Calu3 (cell line): Measurements from ENCODE around the gene GALNT14. TPM values are rescaled to one million over a fixed set of nuclear protein-coding genes. Genes with fewer than 3 reads are reported as not detected.

Experiments
- BruUV-seq: library from RNA; stranded (reverse); fragments of 400-500 nt; replicated peaks from 2 replicates; lab custom pipeline; 2021; lab: Mats Ljungman, UMichigan
- CTCF ChIA-PET: fragments of 300-600 bp; sonication (Branson Sonifier 250); formaldehyde crosslinking; loops from one replicate; lab custom pipeline; 2022; ENCODE audit warnings: antibody characterized with exemption; lab: Charles Lee
- DNase-seq: peaks from one replicate; pipeline ENCODE4 v3.0.0; 2022
- H3K27ac Mint-ChIP-seq: one replicate; pipeline ENCODE4 v1.8.0; 2022; ENCODE audit warnings: mixed read lengths; ENCODE audit not compliant: unreplicated experiment
- H3K27me3 Mint-ChIP-seq: one replicate; pipeline ENCODE4 v1.8.0; 2022; ENCODE audit warnings: mixed read lengths; ENCODE audit not compliant: unreplicated experiment
- H3K36me3 Mint-ChIP-seq: one replicate; pipeline ENCODE4 v1.8.0; 2022; ENCODE audit warnings: mild to moderate bottlenecking, moderate library complexity, mixed read lengths; ENCODE audit not compliant: insufficient read depth, unreplicated experiment
- H3K4me1 Mint-ChIP-seq: one replicate; pipeline ENCODE4 v1.8.0; 2022; ENCODE audit warnings: mild to moderate bottlenecking, low read depth, mixed read lengths; ENCODE audit not compliant: unreplicated experiment
- H3K4me3 Mint-ChIP-seq: one replicate; pipeline ENCODE4 v1.8.0; 2022; ENCODE audit warnings: mild to moderate bottlenecking, low read depth, moderate library complexity, mixed read lengths; ENCODE audit not compliant: unreplicated experiment
- H3K9me3 Mint-ChIP-seq: one replicate; pipeline ENCODE4 v1.8.0; 2022; ENCODE audit warnings: low read depth, mixed read lengths; ENCODE audit not compliant: unreplicated experiment
- CTCF ChIP-seq: fragments of 200-600 bp; IDR thresholded peaks from one replicate; pipeline ENCODE4 v1.8.0; 2022; ENCODE audit warnings: antibody characterized with exemption; ENCODE audit not compliant: unreplicated experiment
- intact Hi-C: fragments of 100-400 bp; cut with micrococcal nuclease; formaldehyde crosslinking; loops from one replicate; pipeline ENCODE4 v1.10.0; 2022; ENCODE audit not compliant: unreplicated experiment
- total RNA-seq: library from RNA; stranded (reverse); gene quantifications from 2 replicates; pipeline ENCODE4 v1.2.3, GENCODE V29; 2022

Gene GALNT14
- total RNA-seq, 1 experiment from 2014 or later, result 61.9 TPM

GRCh38 chr2:30927465-30928075 lies 210.7 kb downstream of the GALNT14 start:
- Mint-ChIP-seq H3K27me3 (no peaks in the 10 kb centered on the region), H3K9me3 (no peaks in the 10 kb centered on the region), H3K36me3 (no peaks in the 10 kb centered on the region), H3K27ac (no peak overlapping the region), H3K4me3 (no peak overlapping the region), H3K4me1 (no peaks in the 10 kb centered on the region)
- BruUV-seq, result no TSS peak
- intact Hi-C loops, result no loop called here
- DNase-seq, result no peak
- no peak for TF ChIP-seq CTCF
- CTCF ChIA-PET, result no interaction called here

GRCh38 chr2:30926606-30927005 lies 211.6 kb downstream of the GALNT14 start:
- Mint-ChIP-seq H3K4me3 (no peak overlapping the region), H3K27me3 (no peaks in the 10 kb centered on the region), H3K9me3 (no peaks in the 10 kb centered on the region), H3K36me3 (no peaks in the 10 kb centered on the region), H3K4me1 (no peaks in the 10 kb centered on the region), H3K27ac (no peak overlapping the region)
- intact Hi-C loops, result no loop called here
- DNase-seq, result no peak
- no TSS peak for BruUV-seq
- no peak for TF ChIP-seq CTCF
- CTCF ChIA-PET, result no interaction called here

GRCh38 chr2:30923623-30924022 lies 214.6 kb downstream of the GALNT14 start:
- BruUV-seq, result no TSS peak
- Mint-ChIP-seq H3K27me3 (no peaks in the 10 kb centered on the region), H3K27ac (no peak overlapping the region), H3K9me3 (no peaks in the 10 kb centered on the region), H3K4me1 (no peaks in the 10 kb centered on the region), H3K36me3 (no peaks in the 10 kb centered on the region), H3K4me3 (no peak overlapping the region)
- intact Hi-C loops, result no loop called here
- TF ChIP-seq CTCF, result no peak
- CTCF ChIA-PET, result no interaction called here
- no peak for DNase-seq

GRCh38 chr2:30920511-30920910 lies 217.7 kb downstream of the GALNT14 start:
- no peaks in the 10 kb centered on the region for H3K4me1 Mint-ChIP-seq

More at GRCh38 chr2:30920511-30920910, 217.7 kb downstream of the GALNT14 start:
- TF ChIP-seq CTCF, result no peak
- no TSS peak for BruUV-seq
- DNase-seq, result no peak
- no peaks in the 10 kb centered on the region for H3K9me3 Mint-ChIP-seq
- intact Hi-C loops, result no loop called here
- CTCF ChIA-PET, result no interaction called here
- no peaks in the 10 kb centered on the region for H3K36me3 Mint-ChIP-seq
- no peak overlapping the region for H3K4me3 Mint-ChIP-seq
- H3K27me3 Mint-ChIP-seq, result no peaks in the 10 kb centered on the region
- H3K27ac Mint-ChIP-seq, result no peak overlapping the region
